ENCODE data around the gene ZNF236.

The ZNF236 gene

DNA sequence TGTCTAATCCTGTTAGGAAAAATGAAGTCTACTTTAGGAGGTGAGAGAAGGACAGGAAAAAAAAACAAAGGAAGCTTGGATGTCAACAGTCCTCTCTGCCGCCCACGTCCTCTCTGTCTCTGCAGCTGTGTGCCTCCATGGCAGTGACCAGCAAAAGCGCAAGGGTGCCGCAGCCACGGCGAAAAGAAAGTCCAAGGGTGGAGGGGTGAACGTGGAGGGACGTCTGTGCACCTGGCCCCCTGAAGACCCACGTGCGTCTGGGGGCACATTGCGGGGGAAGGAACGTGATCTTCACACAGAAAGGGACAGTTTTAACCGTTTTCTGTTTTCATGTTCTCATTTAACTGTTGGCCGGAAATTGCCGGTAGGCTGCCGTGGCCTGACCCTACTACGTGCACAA, 157.5 kb downstream of the ZNF236 start:
- Histone ChIP-seq H3K27me3 (replicated peaks) (no peaks in the 10 kb centered on the region), H3K36me3 (replicated peaks) (no peaks in the 10 kb centered on the region), H3K4me3 (ENCODE audit: low read depth, low read length) (no peak overlapping the region), H3K27ac (no peak overlapping the region)
- DNase-seq = no peak
- in situ Hi-C loops (cut with HindIII; ENCODE audit: low pct_ligation_motif_present, low sequenced_read_pairs) = no loop called here
- TF ChIP-seq, protein P1, sequence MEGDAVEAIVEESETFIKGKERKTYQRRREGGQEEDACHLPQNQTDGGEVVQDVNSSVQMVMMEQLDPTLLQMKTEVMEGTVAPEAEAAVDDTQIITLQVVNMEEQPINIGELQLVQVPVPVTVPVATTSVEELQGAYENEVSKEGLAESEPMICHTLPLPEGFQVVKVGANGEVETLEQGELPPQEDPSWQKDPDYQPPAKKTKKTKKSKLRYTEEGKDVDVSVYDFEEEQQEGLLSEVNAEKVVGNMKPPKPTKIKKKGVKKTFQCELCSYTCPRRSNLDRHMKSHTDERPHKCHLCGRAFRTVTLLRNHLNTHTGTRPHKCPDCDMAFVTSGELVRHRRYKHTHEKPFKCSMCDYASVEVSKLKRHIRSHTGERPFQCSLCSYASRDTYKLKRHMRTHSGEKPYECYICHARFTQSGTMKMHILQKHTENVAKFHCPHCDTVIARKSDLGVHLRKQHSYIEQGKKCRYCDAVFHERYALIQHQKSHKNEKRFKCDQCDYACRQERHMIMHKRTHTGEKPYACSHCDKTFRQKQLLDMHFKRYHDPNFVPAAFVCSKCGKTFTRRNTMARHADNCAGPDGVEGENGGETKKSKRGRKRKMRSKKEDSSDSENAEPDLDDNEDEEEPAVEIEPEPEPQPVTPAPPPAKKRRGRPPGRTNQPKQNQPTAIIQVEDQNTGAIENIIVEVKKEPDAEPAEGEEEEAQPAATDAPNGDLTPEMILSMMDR (IDR thresholded peaks at IDR 0.05; ENCODE audit: low read depth, low read length, missing control alignments) = no peak

GRCh38 chr18:76980663-76981395, 158.5 kb downstream of the ZNF236 start:
- H3K36me3 ChIP-seq (replicated peaks) = no peaks in the 10 kb centered on the region
- DNase-seq = no peak
- H3K4me3 ChIP-seq (ENCODE audit: low read depth, low read length) = no peak overlapping the region
- no peak overlapping the region for H3K27ac ChIP-seq
- in situ Hi-C loops (cut with HindIII; ENCODE audit: low pct_ligation_motif_present, low sequenced_read_pairs) = no loop called here
- H3K27me3 ChIP-seq (replicated peaks) = no peaks in the 10 kb centered on the region
- TF ChIP-seq, protein P1 (IDR thresholded peaks at IDR 0.05; ENCODE audit: low read depth, low read length, missing control alignments) = no peak

GRCh38 chr18:76981396-76981968, 159.1 kb downstream of the ZNF236 start:
- no peak overlapping the region for H3K4me3 ChIP-seq (ENCODE audit: low read depth, low read length)
- no peak overlapping the region for H3K27ac ChIP-seq
- TF ChIP-seq, protein P1 (IDR thresholded peaks at IDR 0.05; ENCODE audit: low read depth, low read length, missing control alignments) = no peak
- no peak for DNase-seq
- in situ Hi-C loops (cut with HindIII; ENCODE audit: low pct_ligation_motif_present, low sequenced_read_pairs) = no loop called here
- no peaks in the 10 kb centered on the region for H3K36me3 ChIP-seq (replicated peaks)
- no peaks in the 10 kb centered on the region for H3K27me3 ChIP-seq (replicated peaks)

DNA sequence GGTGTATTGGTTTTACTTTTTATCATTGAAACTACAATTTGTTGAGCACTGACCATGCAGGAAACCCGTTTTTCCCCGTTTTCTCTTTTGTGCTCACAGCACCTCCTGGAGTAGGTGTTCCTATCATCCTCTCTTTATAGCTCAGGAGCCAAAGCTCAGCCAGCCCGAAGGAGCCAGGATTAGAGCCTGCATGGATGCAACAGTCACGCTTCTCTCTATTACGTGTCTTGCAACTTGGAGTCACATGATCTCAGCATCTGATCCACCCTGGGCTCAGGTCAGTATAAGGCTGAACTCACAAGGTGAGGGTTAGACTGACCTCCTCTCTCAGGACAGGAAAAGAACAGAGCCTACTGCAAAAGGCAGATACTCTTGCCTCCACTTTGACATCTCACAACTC, 159.7 kb downstream of the ZNF236 start:
- TF ChIP-seq, protein P1 (IDR thresholded peaks at IDR 0.05; ENCODE audit: low read depth, low read length, missing control alignments) = no peak
- Histone ChIP-seq H3K36me3 (replicated peaks) (no peaks in the 10 kb centered on the region), H3K27ac (no peak overlapping the region), H3K4me3 (ENCODE audit: low read depth, low read length) (no peak overlapping the region), H3K27me3 (replicated peaks) (no peaks in the 10 kb centered on the region)
- in situ Hi-C loops (cut with HindIII; ENCODE audit: low pct_ligation_motif_present, low sequenced_read_pairs) = no loop called here
- no peak for DNase-seq

DNA sequence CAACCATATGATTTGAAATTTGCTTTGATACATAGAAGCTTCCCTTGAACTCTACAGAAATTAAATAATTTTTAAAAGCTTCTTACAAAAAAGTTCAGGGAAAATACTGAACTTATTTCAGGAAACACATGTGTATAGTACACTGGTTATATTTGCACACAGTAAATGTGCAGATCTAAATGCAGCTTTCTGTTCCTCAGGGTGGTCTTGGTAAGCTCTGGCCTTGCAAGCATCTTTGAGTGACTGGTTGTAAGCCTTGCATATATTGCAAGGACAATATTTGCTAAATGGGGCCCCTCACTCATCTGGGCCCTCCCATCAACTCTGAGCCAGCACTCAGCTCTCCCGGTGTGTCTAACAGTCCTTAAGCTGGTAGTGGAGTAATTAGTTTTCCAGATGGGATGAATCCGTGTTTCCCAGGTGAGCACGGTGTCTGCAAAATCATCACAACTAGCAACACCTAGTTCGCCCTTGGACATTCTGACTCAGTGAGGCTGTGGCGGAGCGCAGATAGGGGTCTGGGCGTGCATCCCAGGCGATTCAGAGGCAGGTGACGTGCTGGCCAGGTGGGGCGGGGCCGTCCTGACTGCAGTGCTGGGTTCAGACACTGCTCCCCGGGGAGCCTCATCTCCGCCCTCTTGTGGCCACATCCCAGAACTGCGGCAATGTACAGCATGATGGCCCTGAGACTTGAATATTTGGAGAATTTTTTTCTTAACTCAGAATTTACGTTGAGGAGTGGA, 160.7 kb downstream of the ZNF236 start:
- in situ Hi-C loops (cut with HindIII; ENCODE audit: low pct_ligation_motif_present, low sequenced_read_pairs) = no loop called here
- H3K36me3 ChIP-seq (replicated peaks) = no peaks in the 10 kb centered on the region

More for the DNA sequence above, 160.7 kb downstream of the ZNF236 start:
- TF ChIP-seq, protein P1 (IDR thresholded peaks at IDR 0.05; ENCODE audit: low read depth, low read length, missing control alignments) = peak; percentile 96
- Histone ChIP-seq H3K27ac (no peak overlapping the region), H3K27me3 (replicated peaks) (no peaks in the 10 kb centered on the region), H3K4me3 (ENCODE audit: low read depth, low read length) (no peak overlapping the region)
- DNase-seq = peak; percentile 71
